Muscle of leg (tissue), 11 donors: ENCODE data around the gene RPL13. TPM values are rescaled to one million over a fixed set of nuclear protein-coding genes. Genes with fewer than 3 reads are reported as not detected.

Experiments used
- DNase-seq: peaks from one replicate; pipeline ENCODE4 v3.0.0; 2013
- H3K27ac ChIP-seq: one replicate; pipeline ENCODE4 v1.5.1; 2013; ENCODE audit warnings: mild to moderate bottlenecking, low read length, control low read depth
- H3K27me3 ChIP-seq: one replicate; pipeline ENCODE4 v1.6.1; 2013; ENCODE audit warnings: low read length; ENCODE audit not compliant: control insufficient read depth, insufficient read depth
- H3K36me3 ChIP-seq: one replicate; pipeline ENCODE4 v1.6.1; 2013; ENCODE audit warnings: low read length; ENCODE audit not compliant: control insufficient read depth, insufficient read depth
- H3K4me1 ChIP-seq: one replicate; pipeline ENCODE4 v1.6.1; 2013; ENCODE audit warnings: low read length; ENCODE audit not compliant: control insufficient read depth, insufficient read depth
- H3K4me3 ChIP-seq: one replicate; pipeline ENCODE4 v1.5.1; 2013; ENCODE audit warnings: low read length, control low read depth
- H3K9me3 ChIP-seq: replicated peaks from 2 replicates; pipeline ENCODE4 v1.6.1; 2013; ENCODE audit warnings: low read depth, low read length; ENCODE audit not compliant: control insufficient read depth
- WGBS: methylation state at CpG from one replicate; pipeline ENCODE4 v1.1.5; 2013; ENCODE audit warnings: missing lambda C conversion rate; ENCODE audit not compliant: insufficient coverage; 5-methylcytosine and 5-hydroxymethylcytosine counted together
- polyA plus RNA-seq, 8 donors: library from polyadenylated mRNA; unstranded; fragments of 120-200 nt; gene quantifications; one replicate each; pipeline versions ENCODE4 v1.2.1 to v1.2.3, GENCODE V29; 2013; ENCODE audit warnings: inconsistent platforms in 1 of 8, low replicate concordance in 1 of 8; ENCODE audit not compliant: insufficient read length in 8 of 8, insufficient read depth in 1 of 8
- total RNA-seq: library from RNA; stranded (reverse); fragments of 120-200 nt; gene quantifications from one replicate; pipeline ENCODE4 v1.2.4, GENCODE V29; 2013

Gene RPL13
- total and polyA plus RNA-seq, 9 donors, result 3,790 to 5,718 (median 4,463) TPM

DNA sequence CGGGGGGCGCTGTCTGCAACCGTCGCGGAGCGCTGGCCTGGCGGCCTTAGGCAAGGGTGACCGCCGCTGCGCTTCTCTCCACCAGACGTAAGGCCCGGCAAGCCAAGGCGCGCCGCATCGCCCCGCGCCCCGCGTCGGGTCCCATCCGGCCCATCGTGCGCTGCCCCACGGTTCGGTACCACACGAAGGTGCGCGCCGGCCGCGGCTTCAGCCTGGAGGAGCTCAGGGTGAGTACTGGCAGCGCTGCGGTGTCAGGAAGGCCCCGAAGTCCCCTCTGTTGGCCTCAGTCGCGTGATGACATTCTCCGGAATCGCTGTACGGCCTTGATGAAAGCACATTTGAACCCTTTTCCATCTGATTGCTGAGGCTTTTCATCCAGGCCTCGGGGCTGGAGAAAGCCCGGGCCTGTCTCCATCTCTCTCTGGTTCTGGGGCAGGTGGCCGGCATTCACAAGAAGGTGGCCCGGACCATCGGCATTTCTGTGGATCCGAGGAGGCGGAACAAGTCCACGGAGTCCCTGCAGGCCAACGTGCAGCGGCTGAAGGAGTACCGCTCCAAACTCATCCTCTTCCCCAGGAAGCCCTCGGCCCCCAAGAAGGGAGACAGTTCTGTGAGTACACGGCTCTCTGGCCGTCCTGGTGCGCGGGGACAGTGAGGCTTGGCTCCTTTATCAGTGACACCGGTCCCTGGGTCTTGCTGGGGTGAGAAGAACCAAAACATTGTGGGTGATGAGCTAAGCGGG, 831 bp downstream of the RPL13 start:
- Histone ChIP-seq H3K27me3 (no peaks in the 10 kb centered on the region), H3K9me3 (no peaks in the 10 kb centered on the region), H3K36me3 (peaks cover 55% of the 10 kb centered on the region), H3K4me3 (peak overlapping the region; percentile 91), H3K27ac (peak overlapping the region; percentile 29), H3K4me1 (peaks cover 39% of the 10 kb centered on the region)
- no peak for DNase-seq
- WGBS, result 5% methylated on average over 55 of the region's 58 CpGs

DNA sequence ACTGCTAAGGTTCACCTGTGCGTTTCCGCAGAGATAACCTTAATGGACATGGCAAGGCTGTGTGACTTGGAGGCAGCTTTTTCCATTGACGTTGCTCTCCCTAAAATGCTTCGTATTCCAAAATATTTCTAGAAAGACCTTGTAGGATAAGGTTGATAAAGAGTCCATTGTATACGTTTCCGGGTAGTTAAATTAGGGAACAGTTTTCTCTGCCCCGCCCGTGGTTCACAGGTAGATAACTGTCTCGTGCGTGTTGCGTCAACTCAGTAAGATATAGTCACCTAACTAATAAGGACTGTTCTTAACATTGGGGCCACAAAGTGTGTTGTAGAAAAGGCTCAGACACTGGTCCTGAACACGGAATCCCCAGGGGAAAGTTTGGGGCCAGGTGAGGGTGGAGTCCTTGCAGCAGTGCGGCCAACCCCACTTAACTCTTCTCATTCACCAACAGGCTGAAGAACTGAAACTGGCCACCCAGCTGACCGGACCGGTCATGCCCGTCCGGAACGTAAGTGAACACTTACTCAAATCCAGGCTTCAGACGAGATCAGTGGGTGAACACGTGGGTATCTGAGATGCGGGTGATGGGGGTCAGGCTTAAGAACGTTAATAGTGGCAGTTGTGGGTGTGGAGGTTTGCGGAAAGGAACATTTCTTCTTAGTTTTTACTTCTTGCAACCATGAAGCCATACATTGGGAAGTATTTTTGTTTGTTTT, 1.6 kb downstream of the RPL13 start:
- H3K9me3 ChIP-seq, result no peaks in the 10 kb centered on the region
- peaks cover 39% of the 10 kb centered on the region for H3K4me1 ChIP-seq
- no peaks in the 10 kb centered on the region for H3K27me3 ChIP-seq
- no peak overlapping the region for H3K27ac ChIP-seq
- DNase-seq, result no peak
- 43% methylated on average over 6 of the region's 23 CpGs for WGBS
- H3K4me3 ChIP-seq, result peak overlapping the region; percentile 91
- H3K36me3 ChIP-seq, result peaks cover 48% of the 10 kb centered on the region

DNA sequence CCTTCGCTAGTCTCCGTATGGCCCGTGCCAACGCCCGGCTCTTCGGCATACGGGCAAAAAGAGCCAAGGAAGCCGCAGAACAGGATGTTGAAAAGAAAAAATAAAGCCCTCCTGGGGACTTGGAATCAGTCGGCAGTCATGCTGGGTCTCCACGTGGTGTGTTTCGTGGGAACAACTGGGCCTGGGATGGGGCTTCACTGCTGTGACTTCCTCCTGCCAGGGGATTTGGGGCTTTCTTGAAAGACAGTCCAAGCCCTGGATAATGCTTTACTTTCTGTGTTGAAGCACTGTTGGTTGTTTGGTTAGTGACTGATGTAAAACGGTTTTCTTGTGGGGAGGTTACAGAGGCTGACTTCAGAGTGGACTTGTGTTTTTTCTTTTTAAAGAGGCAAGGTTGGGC, 2.5 kb downstream of the RPL13 start:
- Histone ChIP-seq H3K36me3 (peaks cover 39% of the 10 kb centered on the region), H3K9me3 (no peaks in the 10 kb centered on the region), H3K27me3 (no peaks in the 10 kb centered on the region), H3K4me3 (no peak overlapping the region), H3K4me1 (peaks cover 39% of the 10 kb centered on the region), H3K27ac (no peak overlapping the region)
- 47% methylated on average over 4 of the region's 12 CpGs for WGBS
- no peak for DNase-seq

DNA sequence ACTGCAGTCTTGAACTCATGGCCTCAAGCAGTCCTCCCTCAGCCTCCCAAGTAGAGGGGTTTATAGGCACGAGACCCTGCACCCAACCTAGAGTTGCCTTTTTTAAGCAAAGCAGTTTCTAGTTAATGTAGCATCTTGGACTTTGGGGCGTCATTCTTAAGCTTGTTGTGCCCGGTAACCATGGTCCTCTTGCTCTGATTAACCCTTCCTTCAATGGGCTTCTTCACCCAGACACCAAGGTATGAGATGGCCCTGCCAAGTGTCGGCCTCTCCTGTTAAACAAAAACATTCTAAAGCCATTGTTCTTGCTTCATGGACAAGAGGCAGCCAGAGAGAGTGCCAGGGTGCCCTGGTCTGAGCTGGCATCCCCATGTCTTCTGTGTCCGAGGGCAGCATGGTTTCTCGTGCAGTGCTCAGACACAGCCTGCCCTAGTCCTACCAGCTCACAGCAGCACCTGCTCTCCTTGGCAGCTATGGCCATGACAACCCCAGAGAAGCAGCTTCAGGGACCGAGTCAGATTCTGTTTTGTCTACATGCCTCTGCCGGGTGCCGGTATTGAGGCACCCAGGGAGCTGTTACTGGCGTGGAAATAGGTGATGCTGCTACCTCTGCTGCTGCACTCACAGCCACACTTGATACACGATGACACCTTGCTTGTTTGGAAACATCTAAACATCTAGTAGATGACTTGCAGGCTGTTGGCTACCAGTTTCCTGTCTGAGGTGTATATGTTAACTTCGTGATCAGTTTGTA, 3.3 kb downstream of the RPL13 start:
- no peak overlapping the region for H3K27ac ChIP-seq
- no peaks in the 10 kb centered on the region for H3K27me3 ChIP-seq
- DNase-seq, result no peak
- WGBS, result 79% methylated on average over 7 of the region's 12 CpGs
- peaks cover 38% of the 10 kb centered on the region for H3K36me3 ChIP-seq
- no peaks in the 10 kb centered on the region for H3K9me3 ChIP-seq
- no peak overlapping the region for H3K4me3 ChIP-seq
- H3K4me1 ChIP-seq, result peaks cover 39% of the 10 kb centered on the region

DNA sequence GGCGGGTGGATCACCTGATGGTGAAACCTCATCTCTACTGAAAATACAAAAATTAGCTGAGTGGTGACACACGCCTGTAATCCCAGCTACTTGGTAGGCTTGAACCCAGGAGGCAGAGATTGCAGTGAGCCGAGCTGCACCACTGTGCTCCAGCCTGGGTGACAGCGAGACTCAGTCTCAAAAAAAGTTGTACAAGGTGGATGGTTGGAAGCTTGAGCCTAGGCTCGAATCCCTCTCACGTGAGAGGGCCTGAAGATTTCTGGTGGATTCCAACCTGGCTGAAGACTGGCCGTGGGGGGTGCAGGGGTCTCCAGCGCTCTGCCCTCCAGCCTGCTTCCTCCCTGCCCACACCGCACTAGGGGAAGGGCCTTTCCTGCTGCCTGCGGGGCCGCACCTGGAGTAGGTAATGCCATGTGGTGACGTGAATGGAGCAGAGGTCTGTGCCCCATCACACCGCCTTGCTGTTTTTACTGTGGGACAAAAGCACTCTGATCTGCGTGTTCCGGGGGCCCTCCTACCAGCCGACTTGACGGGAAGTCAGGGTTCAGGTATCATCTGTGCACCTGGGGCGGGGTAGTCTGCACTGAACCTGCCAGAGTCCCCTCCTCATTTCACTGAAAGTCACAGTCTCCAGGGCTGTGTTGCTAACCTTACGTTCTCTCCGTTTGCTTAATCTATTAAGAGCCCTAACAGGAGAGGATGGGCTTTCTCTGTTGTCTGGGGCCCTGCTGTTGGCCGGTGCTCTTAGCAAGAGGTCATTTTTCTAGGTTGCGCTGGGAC, 4.2 kb downstream of the RPL13 start:
- Histone ChIP-seq H3K4me3 (no peak overlapping the region), H3K36me3 (peaks cover 38% of the 10 kb centered on the region), H3K4me1 (peaks cover 38% of the 10 kb centered on the region), H3K9me3 (no peaks in the 10 kb centered on the region), H3K27ac (no peak overlapping the region), H3K27me3 (peaks cover 4% of the 10 kb centered on the region)
- no peak for DNase-seq
- 55% methylated on average over 11 of the region's 22 CpGs for WGBS

DNA sequence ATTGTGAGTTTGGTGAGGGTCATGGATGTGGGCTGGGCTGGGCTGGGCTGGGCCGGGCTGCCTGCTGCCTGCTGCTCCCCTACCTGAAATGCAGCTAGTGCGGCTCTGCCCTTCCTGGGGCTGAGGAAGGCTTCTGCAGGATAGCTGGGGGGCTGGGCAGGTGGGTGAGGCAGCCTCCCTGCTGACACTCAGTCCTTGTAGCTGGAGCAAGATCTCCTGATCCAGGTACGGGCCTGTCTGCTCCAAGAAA, 4.7 kb downstream of the RPL13 start:
- no peaks in the 10 kb centered on the region for H3K9me3 ChIP-seq
- H3K4me3 ChIP-seq, result no peak overlapping the region
- 17% methylated on average over 3 of the region's 3 CpGs for WGBS
- peaks cover 38% of the 10 kb centered on the region for H3K36me3 ChIP-seq
- H3K27ac ChIP-seq, result no peak overlapping the region
- DNase-seq, result no peak
- H3K27me3 ChIP-seq, result peaks cover 9% of the 10 kb centered on the region
- peaks cover 35% of the 10 kb centered on the region for H3K4me1 ChIP-seq

DNA sequence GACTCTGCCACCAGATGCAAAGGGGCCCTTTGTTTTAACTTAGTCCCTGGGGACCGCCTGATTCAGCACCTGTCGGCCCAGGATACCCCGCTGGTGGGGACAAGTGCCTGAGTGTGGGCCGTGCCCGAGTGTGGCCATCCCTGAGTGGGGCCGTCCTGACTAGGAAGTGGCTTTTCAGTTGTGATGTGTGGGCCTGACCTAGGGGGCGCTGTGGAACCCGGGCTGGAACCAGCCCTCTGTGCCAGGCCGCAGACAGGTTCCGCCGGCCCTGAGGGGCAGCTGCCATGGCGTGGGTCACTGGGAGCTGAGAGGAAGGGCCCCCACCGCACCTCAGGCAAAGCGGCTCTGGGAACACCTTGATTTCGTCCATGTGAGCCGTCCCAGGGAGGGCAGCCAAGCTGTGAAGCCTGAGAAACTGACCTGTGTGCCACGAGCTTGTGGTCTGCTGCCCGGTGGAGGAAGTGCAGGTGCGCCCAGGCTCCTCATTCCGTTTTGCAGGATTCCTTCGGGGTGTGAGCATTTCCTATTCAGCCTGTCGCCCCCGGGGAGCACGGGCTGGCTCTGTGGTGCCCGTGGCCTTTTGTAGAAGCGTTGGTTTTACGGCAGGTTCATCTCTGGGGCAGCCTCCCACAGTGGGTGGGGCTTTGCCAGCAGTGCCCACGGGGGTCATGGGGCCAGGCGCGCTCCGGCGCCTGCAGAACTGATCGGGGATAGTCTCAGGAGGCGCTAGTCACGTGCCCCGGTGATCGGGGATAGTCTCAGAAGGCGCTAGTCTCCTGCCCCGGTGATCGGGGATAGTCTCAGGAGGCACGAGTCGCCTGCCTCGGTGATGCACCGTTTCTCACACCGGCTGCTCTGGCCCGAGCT, 5.3 kb downstream of the RPL13 start:
- peaks cover 35% of the 10 kb centered on the region for H3K4me1 ChIP-seq
- H3K9me3 ChIP-seq, result no peaks in the 10 kb centered on the region
- no peak overlapping the region for H3K4me3 ChIP-seq
- no peak overlapping the region for H3K27ac ChIP-seq
- H3K36me3 ChIP-seq, result peaks cover 38% of the 10 kb centered on the region
- 2% methylated on average over 41 of the region's 46 CpGs for WGBS
- H3K27me3 ChIP-seq, result peaks cover 12% of the 10 kb centered on the region
- peak; percentile 43 for DNase-seq

DNA sequence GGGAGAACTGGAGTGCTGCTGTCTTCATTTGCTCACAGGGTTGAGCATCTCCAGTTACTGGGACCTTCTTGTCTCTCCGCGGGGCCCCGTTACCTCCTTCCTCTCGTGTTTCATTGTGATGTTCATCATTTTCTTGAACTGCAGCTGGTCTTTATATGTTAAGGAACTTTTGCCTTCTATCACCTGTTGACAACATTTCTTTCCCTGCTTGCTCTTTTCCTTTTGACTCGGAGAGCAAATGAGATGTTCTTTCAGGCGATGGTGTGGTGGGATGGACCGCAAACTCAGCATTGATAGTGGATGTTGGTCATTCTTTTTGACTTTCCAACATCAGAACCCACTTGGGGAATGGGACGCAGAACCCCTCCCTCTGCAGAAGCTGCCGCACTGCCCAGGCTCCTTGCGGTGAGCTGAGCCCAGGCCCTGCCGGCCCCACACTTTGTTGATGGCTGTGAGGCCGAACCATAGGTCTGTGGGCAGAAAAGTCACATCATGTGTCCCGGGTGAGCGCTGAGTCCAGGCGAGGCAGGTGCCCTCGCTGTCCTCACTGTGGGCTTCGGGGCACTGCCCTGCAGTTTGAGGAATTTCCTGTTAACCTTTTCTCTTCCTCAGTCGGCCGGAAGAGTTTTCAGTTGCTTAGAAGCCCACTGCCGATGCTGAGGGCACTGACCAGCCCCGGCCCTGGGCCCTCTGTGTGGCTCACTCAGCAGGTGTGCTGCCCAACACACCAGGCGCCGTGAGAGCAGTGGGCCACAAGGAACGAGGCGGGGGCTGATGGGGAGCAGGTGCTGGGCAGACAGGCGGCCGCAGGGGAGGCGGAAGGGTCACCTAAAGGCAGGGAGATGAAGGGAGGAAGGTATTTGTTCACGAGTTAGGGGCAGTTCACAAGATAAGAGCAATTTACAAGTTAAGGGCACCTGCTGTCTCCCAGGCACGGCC, 7.4 kb downstream of the RPL13 start:
- peaks cover 20% of the 10 kb centered on the region for H3K36me3 ChIP-seq
- no peak overlapping the region for H3K4me3 ChIP-seq
- H3K27ac ChIP-seq, result no peak overlapping the region
- peaks cover 23% of the 10 kb centered on the region for H3K4me1 ChIP-seq
- no peak for DNase-seq
- WGBS, result 68% methylated on average over 19 of the region's 30 CpGs
- H3K9me3 ChIP-seq, result no peaks in the 10 kb centered on the region
- peaks cover 30% of the 10 kb centered on the region for H3K27me3 ChIP-seq
